Central memory CD8-positive, alpha-beta T cell (primary cell): ENCODE data around the gene JUP.

ENCODE experiments used
- ATAC-seq: fragments of 150-1000 bp; cut with Tn5 transposase; replicated peaks from 2 replicates; pipeline ENCODE4 v1.10.0; 2022; ENCODE audit warnings: mild to moderate bottlenecking, moderate FRiP score, moderate number of reproducible peaks; ENCODE audit not compliant: poor library complexity, severe bottlenecking; ENCODE audit errors: extremely low read depth
- DNase-seq, 2 donors: peaks; one replicate each; pipeline ENCODE4 v3.0.0; 2021; ENCODE audit warnings: low spot score in 2 of 2
- H3K27ac Mint-ChIP-seq: one replicate; pipeline ENCODE4 v1.8.0; 2022; ENCODE audit warnings: low read depth, mild to moderate bottlenecking, moderate library complexity, mixed read lengths
- H3K27me3 Mint-ChIP-seq: one replicate; pipeline ENCODE4 v1.8.0; 2022; ENCODE audit warnings: mixed read lengths
- H3K36me3 Mint-ChIP-seq: one replicate; pipeline ENCODE4 v1.8.0; 2022; ENCODE audit warnings: mild to moderate bottlenecking, moderate library complexity, mixed read lengths; ENCODE audit not compliant: insufficient read depth
- H3K4me1 Mint-ChIP-seq: one replicate; pipeline ENCODE4 v1.8.0; 2022; ENCODE audit warnings: mixed read lengths
- H3K4me3 Mint-ChIP-seq: one replicate; pipeline ENCODE4 v1.8.0; 2022; ENCODE audit warnings: mild to moderate bottlenecking, moderate library complexity, mixed read lengths
- H3K9me3 Mint-ChIP-seq: one replicate; pipeline ENCODE4 v1.8.0; 2022; ENCODE audit warnings: mixed read lengths

Gene JUP

DNA sequence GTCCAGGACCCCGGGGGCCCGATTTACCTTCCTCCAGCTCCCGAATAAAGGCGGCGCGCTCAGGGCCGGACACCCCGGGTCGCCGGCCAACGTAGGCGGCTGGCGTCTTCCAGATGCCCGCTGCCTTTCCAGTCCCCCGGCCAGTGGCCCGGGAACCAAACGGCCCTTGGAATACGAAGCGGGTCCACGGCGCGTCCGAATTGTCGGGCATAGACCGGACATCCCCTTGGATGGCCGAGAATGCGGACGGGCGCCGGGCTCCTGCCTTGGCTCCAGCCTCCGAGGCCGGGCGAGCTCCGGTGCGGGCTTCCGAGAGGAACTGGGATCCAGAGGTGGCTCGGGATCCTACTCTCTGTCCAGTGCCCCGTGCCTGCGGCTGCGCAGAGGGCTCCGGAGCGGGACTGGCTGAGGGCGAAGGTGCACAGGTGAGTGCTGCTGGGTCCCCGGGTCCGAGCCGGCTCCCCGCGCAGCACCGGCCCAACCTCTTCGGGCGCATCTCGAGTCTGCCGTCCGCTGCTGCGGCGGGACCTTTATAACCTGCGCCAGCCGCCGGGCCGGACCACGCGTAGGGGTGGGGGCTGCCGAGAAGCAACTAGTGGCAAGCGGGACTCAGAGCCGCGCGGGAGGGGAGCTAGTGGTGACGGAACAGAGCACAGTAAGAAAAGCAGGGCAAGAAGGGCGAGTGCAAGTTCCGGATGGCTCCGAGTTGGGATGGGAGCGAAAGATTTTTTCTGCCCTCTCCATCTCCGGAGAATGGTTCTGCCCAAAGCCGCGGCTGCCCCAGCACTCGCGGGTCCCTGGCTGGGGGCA lies 52.2 kb downstream of the JUP start, which contains the start of gene HAP1:
Gene HAP1, minus strand, starts transcription at position 505 of the 810 bp plus-strand sequence. Its CDS starts 9 bp downstream, at position 496.
- H3K9me3 Mint-ChIP-seq = no peaks in the 10 kb centered on the region
- no peak within 1 kb of the TSS for H3K27ac Mint-ChIP-seq
- DNase-seq (no peak), ATAC-seq (no peak)
- peaks cover 63% of the 10 kb centered on the region for H3K27me3 Mint-ChIP-seq
- H3K36me3 Mint-ChIP-seq = peaks cover 2% of the 10 kb centered on the region
- H3K4me1 Mint-ChIP-seq = no peaks in the 10 kb centered on the region
- H3K4me3 Mint-ChIP-seq = no peak within 1 kb of the TSS

DNA sequence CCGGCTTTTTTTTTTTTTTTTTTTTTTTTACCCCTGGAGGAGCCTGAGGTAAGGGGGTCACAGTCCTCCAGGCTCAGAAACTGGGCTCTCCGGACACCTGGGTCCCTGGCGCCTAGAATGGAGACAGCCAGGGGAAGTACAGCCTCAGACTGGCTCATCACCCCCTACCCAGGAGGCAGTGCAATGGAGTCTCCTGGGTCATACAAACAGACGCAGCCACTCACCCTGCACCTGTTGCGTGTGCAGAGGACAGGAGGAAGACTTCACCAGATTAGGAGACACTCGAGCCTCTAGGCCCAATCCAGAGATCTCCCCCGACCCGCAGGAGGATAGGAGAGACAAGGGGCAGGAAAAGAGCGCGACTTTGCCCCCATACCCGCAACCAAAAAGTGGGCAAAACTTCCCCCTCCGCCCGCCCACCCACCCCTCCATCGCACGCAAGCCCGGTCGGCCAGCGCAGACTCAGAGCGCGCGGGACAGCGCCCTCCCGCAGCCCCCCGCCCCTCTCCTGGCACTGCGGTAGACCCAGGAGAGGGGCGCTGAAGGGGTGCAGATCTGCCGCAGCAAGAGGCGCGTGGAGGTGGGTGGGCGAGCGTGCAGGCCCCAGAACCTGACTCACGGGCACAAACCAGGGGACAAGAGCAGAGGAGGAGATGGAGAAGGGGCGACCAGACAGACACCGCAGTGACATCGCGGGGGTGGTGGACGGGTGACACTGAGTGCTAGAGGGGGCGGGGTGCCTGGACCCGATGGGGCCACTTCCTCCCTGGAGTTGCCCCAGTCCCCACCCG lies 53.0 kb downstream of the JUP start:
- Mint-ChIP-seq H3K4me3 (no peak overlapping the region), H3K4me1 (no peaks in the 10 kb centered on the region), H3K9me3 (no peaks in the 10 kb centered on the region), H3K36me3 (peaks cover 2% of the 10 kb centered on the region), H3K27ac (no peak overlapping the region), H3K27me3 (peaks cover 63% of the 10 kb centered on the region)
- no peak for DNase-seq
- no peak for ATAC-seq

DNA sequence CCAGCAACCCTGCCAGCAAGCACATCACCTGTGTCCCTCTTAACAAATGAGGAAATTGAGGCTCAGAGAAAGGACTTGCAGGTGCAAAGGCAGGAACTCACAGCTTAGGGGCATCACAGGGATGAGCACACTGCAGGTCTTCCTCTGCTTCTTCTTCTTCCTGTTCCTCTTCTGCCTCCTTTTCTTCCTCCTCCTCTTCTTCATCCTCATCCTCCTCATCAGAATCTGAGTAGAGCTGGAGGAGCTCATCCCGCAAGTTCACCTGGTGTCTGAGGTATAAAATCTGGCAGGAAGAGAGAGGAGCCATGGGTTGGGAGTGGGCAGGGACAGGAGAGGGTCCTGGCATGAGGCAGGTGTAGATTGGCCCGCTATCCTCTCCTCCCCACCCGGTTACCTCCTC lies 54.7 kb downstream of the JUP start:
- Mint-ChIP-seq H3K27ac (no peak overlapping the region), H3K27me3 (peaks cover 51% of the 10 kb centered on the region), H3K9me3 (no peaks in the 10 kb centered on the region), H3K36me3 (no peaks in the 10 kb centered on the region), H3K4me3 (no peak overlapping the region), H3K4me1 (no peaks in the 10 kb centered on the region)
- DNase-seq (no peak), ATAC-seq (no peak)

DNA sequence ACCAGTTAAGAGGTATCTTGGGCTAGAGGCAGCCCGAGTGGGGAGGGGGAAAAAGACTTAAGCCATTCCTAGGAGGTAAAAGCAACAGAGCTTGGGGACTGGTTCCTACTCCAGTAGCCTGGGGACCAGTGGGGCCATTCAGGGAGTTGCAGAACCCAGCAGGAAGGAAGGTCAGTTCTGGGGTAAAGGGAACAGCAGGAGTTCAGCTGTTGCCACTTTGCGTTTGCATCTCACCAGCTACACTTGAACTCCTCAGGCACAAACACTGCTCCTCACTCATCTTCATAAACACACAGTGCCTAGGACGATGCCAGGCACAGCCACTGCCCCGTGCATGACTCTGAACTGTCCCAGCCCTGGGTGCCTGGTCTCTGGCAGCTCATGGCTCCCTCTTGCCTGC lies 56.0 kb downstream of the JUP start:
- no peaks in the 10 kb centered on the region for H3K9me3 Mint-ChIP-seq
- H3K27me3 Mint-ChIP-seq = peaks cover 40% of the 10 kb centered on the region
- DNase-seq (no peak), ATAC-seq (no peak)
- no peak overlapping the region for H3K27ac Mint-ChIP-seq
- no peaks in the 10 kb centered on the region for H3K4me1 Mint-ChIP-seq
- no peak overlapping the region for H3K4me3 Mint-ChIP-seq
- no peaks in the 10 kb centered on the region for H3K36me3 Mint-ChIP-seq

DNA sequence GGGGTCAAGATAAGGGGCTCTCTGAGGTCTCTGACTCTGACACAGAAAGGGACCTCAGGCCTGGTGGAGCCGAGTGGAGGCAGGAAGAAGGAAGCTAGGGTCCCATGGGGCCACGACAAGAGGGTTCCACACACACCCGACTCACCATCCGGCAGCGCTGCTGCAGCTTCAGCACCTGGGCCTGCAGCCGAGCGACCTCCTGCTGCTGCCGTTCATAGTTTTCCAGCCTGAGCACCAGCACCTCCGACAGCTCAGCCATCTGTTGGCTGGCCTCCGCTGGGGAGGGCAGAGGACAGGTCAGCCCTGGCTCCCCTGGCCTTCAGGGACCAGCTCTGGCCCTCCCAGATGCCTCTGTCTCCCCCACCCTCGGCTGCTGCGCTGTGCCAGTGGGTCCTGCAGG lies 58.5 kb downstream of the JUP start:
- no peaks in the 10 kb centered on the region for H3K4me1 Mint-ChIP-seq
- no peak for ATAC-seq

DNA sequence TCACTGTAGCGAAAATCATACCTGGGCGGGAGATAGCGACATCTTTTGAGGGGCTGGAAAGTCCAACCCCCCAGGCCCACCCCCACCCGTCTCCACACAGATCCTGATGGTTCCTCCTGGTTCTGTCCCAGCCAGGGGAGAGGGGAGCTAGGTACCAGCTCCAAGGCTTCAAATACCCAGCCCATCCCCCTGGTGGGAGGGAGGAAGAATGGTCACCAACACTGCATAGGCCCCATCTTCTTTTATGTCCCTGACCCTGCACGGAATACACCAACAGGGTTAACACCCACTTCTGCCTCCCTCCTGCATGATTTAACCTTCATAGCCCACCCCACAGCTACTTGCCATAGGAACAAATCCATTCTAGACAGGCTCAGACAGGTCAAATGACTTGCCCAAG lies 61.4 kb downstream of the JUP start:
- H3K36me3 Mint-ChIP-seq = no peaks in the 10 kb centered on the region
- DNase-seq (no peak), ATAC-seq (no peak)
- H3K9me3 Mint-ChIP-seq = no peaks in the 10 kb centered on the region
- H3K4me3 Mint-ChIP-seq = no peak overlapping the region
- peaks cover 26% of the 10 kb centered on the region for H3K27me3 Mint-ChIP-seq
- H3K27ac Mint-ChIP-seq = no peak overlapping the region
- H3K4me1 Mint-ChIP-seq = no peaks in the 10 kb centered on the region

More for the DNA sequence above, 58.5 kb downstream of the JUP start:
- H3K27me3 Mint-ChIP-seq = peaks cover 31% of the 10 kb centered on the region
- no peak overlapping the region for H3K4me3 Mint-ChIP-seq
- no peak for DNase-seq
- H3K9me3 Mint-ChIP-seq = no peaks in the 10 kb centered on the region
- H3K27ac Mint-ChIP-seq = no peak overlapping the region
- no peaks in the 10 kb centered on the region for H3K36me3 Mint-ChIP-seq

DNA sequence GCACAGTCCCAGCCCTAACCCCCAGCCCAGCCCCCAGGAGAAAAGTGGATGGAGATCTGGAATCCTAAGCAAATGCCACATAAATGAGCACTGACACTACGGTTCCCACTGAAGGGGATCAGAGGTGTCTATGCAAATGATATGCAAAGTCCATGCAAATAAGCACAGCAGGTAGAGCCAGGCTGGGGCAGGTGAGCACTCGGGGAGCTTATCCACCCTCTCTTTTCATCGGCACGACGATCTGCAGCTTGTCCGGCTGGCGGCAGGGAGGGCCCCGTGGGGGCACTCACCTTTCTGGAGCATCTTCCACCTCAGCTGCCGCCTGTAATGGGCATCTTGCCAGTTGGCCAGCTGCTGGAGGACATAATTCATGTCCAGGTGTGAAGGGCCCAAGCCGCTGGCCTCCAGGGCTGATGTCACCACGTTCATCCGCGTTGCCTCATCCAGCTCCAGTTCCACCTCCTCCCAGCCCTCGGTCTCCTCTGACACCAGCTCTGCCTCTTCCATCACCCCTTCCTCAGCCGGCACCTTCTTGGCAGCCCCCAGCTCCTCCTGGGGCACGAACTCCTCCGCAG lies 61.9 kb downstream of the JUP start:
- ATAC-seq (no peak), DNase-seq (no peak)
- no peaks in the 10 kb centered on the region for H3K36me3 Mint-ChIP-seq
- peaks cover 26% of the 10 kb centered on the region for H3K27me3 Mint-ChIP-seq
- no peaks in the 10 kb centered on the region for H3K9me3 Mint-ChIP-seq
- H3K27ac Mint-ChIP-seq = no peak overlapping the region
- no peaks in the 10 kb centered on the region for H3K4me1 Mint-ChIP-seq
- H3K4me3 Mint-ChIP-seq = no peak overlapping the region

DNA sequence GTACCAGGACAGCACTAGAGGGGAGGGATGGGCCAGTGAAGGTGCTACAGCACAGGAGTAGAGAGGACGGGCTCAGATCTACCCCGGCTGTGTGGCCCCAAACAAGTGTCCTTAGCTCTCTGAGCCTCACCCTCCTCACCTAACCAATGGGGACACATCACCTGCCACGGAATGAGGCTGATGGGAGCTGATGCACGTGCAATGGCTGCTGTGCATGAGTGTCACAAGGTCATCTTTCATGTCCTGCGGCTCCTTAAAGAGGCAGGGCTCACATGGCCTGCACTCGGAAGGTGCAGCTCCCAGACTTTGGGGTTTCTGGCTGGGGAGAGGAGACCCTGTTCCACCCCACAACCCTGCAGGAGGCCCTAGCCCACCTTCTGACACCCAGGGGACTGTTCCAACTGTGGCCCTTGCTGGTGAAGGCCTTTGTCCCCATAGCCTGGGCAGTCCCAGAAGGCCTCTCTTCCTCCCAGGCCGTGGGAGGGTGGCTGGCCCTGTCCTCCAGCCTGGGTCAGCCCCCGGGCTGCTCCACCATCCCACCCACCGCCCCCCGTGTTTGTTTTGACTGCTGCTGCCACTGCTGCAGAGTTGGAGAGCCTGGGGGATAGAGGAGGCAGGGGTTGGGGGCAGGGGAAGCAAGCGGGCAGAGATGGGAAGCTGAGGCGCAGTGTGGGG lies 62.6 kb downstream of the JUP start:
- ATAC-seq = no peak
- H3K4me1 Mint-ChIP-seq = no peaks in the 10 kb centered on the region
- H3K9me3 Mint-ChIP-seq = no peaks in the 10 kb centered on the region
- no peak for DNase-seq
- H3K27ac Mint-ChIP-seq = no peak overlapping the region
- H3K4me3 Mint-ChIP-seq = no peak overlapping the region
- no peaks in the 10 kb centered on the region for H3K36me3 Mint-ChIP-seq
- H3K27me3 Mint-ChIP-seq = peaks cover 26% of the 10 kb centered on the region

DNA sequence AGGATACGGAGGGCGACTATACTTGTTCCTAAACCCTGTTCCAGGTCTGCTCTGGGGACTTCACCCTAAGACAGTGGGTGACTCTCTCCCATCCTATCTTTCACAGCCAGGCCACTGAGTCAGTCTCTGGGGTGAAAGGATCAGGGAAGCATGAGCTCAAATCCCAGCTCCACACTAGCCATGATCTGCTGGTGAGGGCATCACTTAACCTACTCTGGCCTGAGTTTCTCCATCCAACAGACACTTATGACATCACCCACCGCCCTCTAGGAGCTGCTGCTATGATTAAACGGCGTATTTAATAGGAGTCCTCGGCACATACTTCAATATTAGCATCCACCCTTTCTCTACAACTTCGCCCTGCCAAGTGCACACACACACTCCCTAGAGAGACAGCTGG lies 64.3 kb downstream of the JUP start:
- no peak for ATAC-seq
- Mint-ChIP-seq H3K27ac (no peak overlapping the region), H3K36me3 (no peaks in the 10 kb centered on the region), H3K4me3 (no peak overlapping the region), H3K9me3 (no peaks in the 10 kb centered on the region), H3K4me1 (no peaks in the 10 kb centered on the region), H3K27me3 (peaks cover 26% of the 10 kb centered on the region)
- DNase-seq = no peak

DNA sequence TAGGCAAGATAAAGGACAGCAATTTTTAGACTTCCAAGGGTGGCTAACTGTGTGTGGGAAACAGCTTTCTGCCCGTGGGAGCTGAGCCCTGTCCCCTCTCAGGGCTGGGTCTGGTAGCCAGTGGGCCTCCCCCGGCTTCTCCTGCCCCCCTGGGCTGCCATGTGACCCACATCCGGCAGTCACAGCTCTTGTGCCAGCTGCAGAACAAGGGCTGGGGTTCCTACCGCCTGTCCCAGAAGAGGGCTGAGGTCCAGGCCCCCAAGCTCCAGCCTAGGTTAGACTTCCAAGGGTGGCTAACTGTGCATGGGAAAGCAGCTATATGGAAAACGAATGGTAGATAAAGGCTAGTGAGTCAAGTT lies 68.2 kb downstream of the JUP start:
- H3K4me1 Mint-ChIP-seq = no peaks in the 10 kb centered on the region
- DNase-seq (no peak), ATAC-seq (no peak)
- peaks cover 13% of the 10 kb centered on the region for H3K27me3 Mint-ChIP-seq
- no peaks in the 10 kb centered on the region for H3K9me3 Mint-ChIP-seq
- no peaks in the 10 kb centered on the region for H3K36me3 Mint-ChIP-seq
- no peak overlapping the region for H3K4me3 Mint-ChIP-seq
- no peak overlapping the region for H3K27ac Mint-ChIP-seq

DNA sequence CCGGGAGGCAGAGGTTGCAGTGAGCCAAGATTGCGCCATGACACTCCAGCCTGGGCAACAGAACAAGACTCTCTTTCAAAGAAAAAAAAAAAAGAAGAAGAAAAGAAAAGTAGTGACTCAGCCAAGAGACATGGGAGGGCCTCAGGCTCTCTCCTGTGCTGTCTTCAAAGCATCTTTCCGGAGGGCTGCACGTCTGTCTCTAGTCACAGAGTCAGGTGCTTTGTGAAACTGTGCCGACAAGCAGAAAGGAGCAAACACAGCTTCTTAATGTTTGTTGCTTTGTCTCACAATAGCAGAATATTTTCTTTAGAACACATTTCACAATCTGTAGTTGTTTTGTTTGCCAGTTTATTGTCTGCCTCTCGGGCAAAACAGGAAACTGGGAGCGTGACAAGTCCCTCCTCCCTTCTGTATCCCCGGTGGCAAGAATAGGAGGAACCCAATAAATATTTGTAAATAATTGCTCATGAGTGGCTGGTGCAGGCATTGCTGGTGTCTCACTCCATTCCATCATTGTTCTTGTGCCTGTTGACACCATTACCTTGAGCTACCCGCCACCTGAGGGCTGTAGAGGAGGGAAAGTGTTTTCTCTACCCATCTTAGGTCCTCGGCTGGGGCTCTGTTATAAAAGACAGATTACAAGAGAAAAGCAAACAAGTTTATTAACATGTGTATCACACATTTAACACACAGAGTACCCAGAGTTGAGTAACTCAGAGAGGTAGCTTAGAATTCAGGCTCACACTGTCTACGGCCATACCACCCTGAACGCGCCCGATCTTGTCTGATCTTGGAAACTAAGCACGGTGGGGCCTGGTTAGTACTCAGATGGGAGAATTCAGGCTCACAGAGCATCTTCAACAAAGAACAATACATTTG lies 68.9 kb downstream of the JUP start:
- H3K9me3 Mint-ChIP-seq = no peaks in the 10 kb centered on the region
- H3K27me3 Mint-ChIP-seq = peaks cover 14% of the 10 kb centered on the region
- no peaks in the 10 kb centered on the region for H3K36me3 Mint-ChIP-seq
- no peak for ATAC-seq
- no peaks in the 10 kb centered on the region for H3K4me1 Mint-ChIP-seq
- H3K4me3 Mint-ChIP-seq = no peak overlapping the region
- DNase-seq = no peak
- H3K27ac Mint-ChIP-seq = no peak overlapping the region
